HEK293 (cell line): ENCODE measurements around the gene TIGD3.

Experiments
- CTCF ChIA-PET: fragments of 350-600 bp; formaldehyde crosslinking; extraction: SDS; loops from one replicate; lab custom pipeline; 2021; ENCODE audit warnings: antibody characterized with exemption; lab: Yijun Ruan, JAX
- POLR2A ChIA-PET: fragments of 300-600 bp; formaldehyde crosslinking; extraction: SDS; loops from one replicate; lab custom pipeline; 2020; ENCODE audit warnings: antibody characterized with exemption, inconsistent platforms; lab: Yijun Ruan, JAX
- H3K27ac ChIP-seq: fragments of 200-500 bp; sonication (Bioruptor generic); 2 replicates; pipeline ENCODE4 v1.5.1; 2014; ENCODE audit warnings: low read depth, low read length, control low read depth, inconsistent platforms; ENCODE audit errors: extremely low read depth
- H3K36me3 ChIP-seq, 2 experiments: fragments of 200-500 bp in 1 of 2; sonication (Bioruptor generic) in 1 of 2; 1 replicate in 1 of 2; 2 replicates in 1 of 2; pipeline ENCODE4 v1.5.1; 2014 to 2017; ENCODE audit warnings: inconsistent platforms in 2 of 2, low read length in 2 of 2; ENCODE audit not compliant: control insufficient read depth in 2 of 2, insufficient read depth in 1 of 2
- H3K4me1 ChIP-seq: fragments of 200-500 bp; sonication (Bioruptor generic); 2 replicates; pipeline ENCODE4 v1.5.1; 2014; ENCODE audit warnings: mild to moderate bottlenecking, low read length, inconsistent platforms; ENCODE audit not compliant: control insufficient read depth, insufficient read depth
- H3K4me3 ChIP-seq: 2 replicates; pipeline ENCODE4 v1.5.1; 2011; ENCODE audit warnings: low read depth, mild to moderate bottlenecking, control low read depth, low read length, moderate library complexity
- H3K9me3 ChIP-seq: fragments of 200-500 bp; sonication (Bioruptor generic); 2 replicates; pipeline ENCODE4 v1.5.1; 2014; ENCODE audit warnings: low read depth, low read length, inconsistent platforms; ENCODE audit not compliant: control insufficient read depth, insufficient read depth
- BCL11B ChIP-seq: fragments of 450-650 bp; formaldehyde crosslinking; IDR thresholded peaks from 2 replicates; pipeline ENCODE4 v1.5.1; 2016; ENCODE audit warnings: low read depth, missing biosample characterization, missing genetic modification characterization
- GLIS2 ChIP-seq: fragments of 450-650 bp; formaldehyde crosslinking; IDR thresholded peaks from 2 replicates; pipeline ENCODE4 v1.5.1; 2016; ENCODE audit warnings: missing biosample characterization, missing genetic modification characterization
- HOXC10 ChIP-seq: sonication (generic); formaldehyde crosslinking; IDR thresholded peaks from 2 replicates; pipeline ENCODE4 v1.8.1; 2023; ENCODE audit warnings: mild to moderate bottlenecking, missing genetic modification reagents
- IKZF3 ChIP-seq: fragments of 450-650 bp; IDR thresholded peaks from 2 replicates; pipeline ENCODE4 v1.5.0; 2018; ENCODE audit warnings: missing biosample characterization, mild to moderate bottlenecking, missing genetic modification characterization, moderate library complexity
- PRDM1 ChIP-seq: fragments of 450-650 bp; formaldehyde crosslinking; IDR thresholded peaks from 2 replicates; pipeline ENCODE4; 2016; ENCODE audit warnings: missing biosample characterization, missing genetic modification characterization
- ZEB2 ChIP-seq: fragments of 450-650 bp; formaldehyde crosslinking; IDR thresholded peaks from 2 replicates; pipeline ENCODE4 v1.5.1; 2016; ENCODE audit warnings: missing biosample characterization, missing genetic modification characterization
- ZFP41 ChIP-seq: fragments of 450-650 bp; formaldehyde crosslinking; IDR thresholded peaks from 2 replicates; pipeline ENCODE4 v1.5.1; 2016; ENCODE audit warnings: missing biosample characterization, missing genetic modification characterization, borderline replicate concordance
- ZNF112 ChIP-seq: fragments of 450-650 bp; formaldehyde crosslinking; IDR thresholded peaks from 2 replicates; pipeline ENCODE4 v1.5.0; 2017; ENCODE audit warnings: missing biosample characterization, missing genetic modification characterization
- ZNF140 ChIP-seq: fragments of 450-650 bp; formaldehyde crosslinking; IDR thresholded peaks from 2 replicates; pipeline ENCODE4 v1.5.1; 2016; ENCODE audit warnings: missing biosample characterization, missing genetic modification characterization
- ZNF19 ChIP-seq: fragments of 450-650 bp; formaldehyde crosslinking; IDR thresholded peaks from 2 replicates; pipeline ENCODE4; 2016; ENCODE audit warnings: missing biosample characterization, missing genetic modification characterization, low read depth
- ZNF26 ChIP-seq: fragments of 450-650 bp; formaldehyde crosslinking; IDR thresholded peaks from 2 replicates; pipeline ENCODE4 v1.5.1; 2016; ENCODE audit warnings: missing biosample characterization, missing genetic modification characterization
- ZNF341 ChIP-seq: fragments of 450-650 bp; formaldehyde crosslinking; IDR thresholded peaks from 2 replicates; pipeline ENCODE4; 2016; ENCODE audit warnings: low read depth, missing biosample characterization, missing genetic modification characterization
- ZNF366 ChIP-seq: fragments of 450-650 bp; formaldehyde crosslinking; conservative IDR thresholded peaks from 2 replicates; pipeline ENCODE4 v1.5.1; 2016; ENCODE audit warnings: missing biosample characterization, missing genetic modification characterization
- ZNF391 ChIP-seq: fragments of 450-650 bp; formaldehyde crosslinking; IDR thresholded peaks from 2 replicates; pipeline ENCODE4 v1.5.1; 2016; ENCODE audit warnings: low read depth, missing biosample characterization, missing genetic modification characterization, borderline replicate concordance
- ZNF426 ChIP-seq: fragments of 450-650 bp; formaldehyde crosslinking; IDR thresholded peaks from 2 replicates; pipeline ENCODE4 v1.5.1; 2017; ENCODE audit warnings: missing biosample characterization, missing genetic modification characterization, mild to moderate bottlenecking, inconsistent platforms, moderate library complexity
- ZNF529 ChIP-seq: fragments of 450-650 bp; formaldehyde crosslinking; IDR thresholded peaks from 2 replicates; pipeline ENCODE4 v1.5.1; 2017; ENCODE audit warnings: missing genetic modification characterization, missing biosample characterization; ENCODE audit not compliant: insufficient replicate concordance
- ZNF530 ChIP-seq: fragments of 450-650 bp; formaldehyde crosslinking; IDR thresholded peaks from 2 replicates; pipeline ENCODE4 v1.5.1; 2016; ENCODE audit warnings: low read depth, missing biosample characterization, missing genetic modification characterization
- ZNF549 ChIP-seq: fragments of 450-650 bp; IDR thresholded peaks from 2 replicates; pipeline ENCODE4 v1.5.1; 2018; ENCODE audit warnings: missing biosample characterization, missing genetic modification characterization, mild to moderate bottlenecking, inconsistent platforms, moderate library complexity
- ZNF571 ChIP-seq: fragments of 450-650 bp; formaldehyde crosslinking; IDR thresholded peaks from 2 replicates; pipeline ENCODE4 v1.5.0; 2017; ENCODE audit warnings: missing biosample characterization, missing genetic modification characterization
- ZNF596 ChIP-seq: fragments of 450-650 bp; IDR thresholded peaks from 2 replicates; pipeline ENCODE4 v1.5.0; 2018; ENCODE audit warnings: missing biosample characterization, mild to moderate bottlenecking, missing genetic modification characterization, moderate library complexity
- ZNF658 ChIP-seq: fragments of 450-650 bp; formaldehyde crosslinking; IDR thresholded peaks from 2 replicates; pipeline ENCODE4; 2016; ENCODE audit warnings: missing biosample characterization, missing genetic modification characterization
- ZSCAN23 ChIP-seq: fragments of 450-650 bp; formaldehyde crosslinking; IDR thresholded peaks from 2 replicates; pipeline ENCODE4 v1.5.1; 2016; ENCODE audit warnings: missing biosample characterization, missing genetic modification characterization
- ZXDB ChIP-seq: fragments of 450-650 bp; formaldehyde crosslinking; IDR thresholded peaks from 2 replicates; pipeline ENCODE4 v1.5.1; 2016; ENCODE audit warnings: missing biosample characterization, missing genetic modification characterization

The TIGD3 gene

GRCh38 chr11:65393513-65394079, 39.0 kb downstream of the TIGD3 start (continued):
- TF ChIP-seq ZNF26 (tag by site-specific recombination) (no peak), ZEB2 (tag by site-specific recombination) (no peak), ZNF426 (tag by site-specific recombination) (no peak), ZXDB (tag by site-specific recombination) (no peak), PRDM1 (no peak), IKZF3 (tag by site-specific recombination) (no peak)

DNA sequence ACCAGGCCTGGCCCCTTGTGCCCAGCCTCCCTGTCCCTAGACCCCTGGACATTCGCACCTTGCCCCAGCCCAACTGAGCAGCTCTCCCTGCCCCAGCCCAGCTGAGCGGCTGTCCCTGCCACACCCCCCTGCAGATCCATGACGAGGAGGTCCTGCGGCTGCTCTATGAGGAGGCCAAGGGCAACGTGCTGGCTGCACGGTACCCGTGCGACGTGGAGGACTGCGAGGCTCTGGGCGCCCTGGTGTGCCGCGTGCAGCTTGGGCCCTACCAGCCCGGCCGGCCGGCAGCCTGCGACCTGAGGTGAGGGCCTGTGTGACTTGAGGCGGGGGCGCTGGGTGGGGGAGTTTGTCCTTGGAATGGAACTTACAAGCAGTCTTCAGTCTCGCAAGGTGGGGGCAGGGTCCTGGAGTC, 39.6 kb downstream of the TIGD3 start:
- no peak for TF ChIP-seq ZFP41
- TF ChIP-seq ZNF549 (tag by site-specific recombination), result no peak
- 0 out of 2 replicates have a peak, but pooled peaks have one; percentile 11 for TF ChIP-seq ZNF341 (tag by site-specific recombination)
- TF ChIP-seq ZNF19 (tag by site-specific recombination), result no peak
- no peak for TF ChIP-seq ZNF391 (tag by site-specific recombination)
- H3K4me1 ChIP-seq, result no peaks in the 10 kb centered on the region
- no peak overlapping the region for H3K27ac ChIP-seq
- no peak overlapping the region for H3K4me3 ChIP-seq
- H3K9me3 ChIP-seq, result no peaks in the 10 kb centered on the region
- CTCF ChIA-PET, result no interaction called here
- peaks cover 0 to 72% of the 10 kb centered on the region in 2 experiments; a peak in 1 of 3 replicates for H3K36me3 ChIP-seq
- POLR2A ChIA-PET, result interaction anchor here (1.3 kb wide), 1 partner anchor 105 kb away, joined by 3 read pairs; the partner anchor contains the start of gene MALAT1

DNA sequence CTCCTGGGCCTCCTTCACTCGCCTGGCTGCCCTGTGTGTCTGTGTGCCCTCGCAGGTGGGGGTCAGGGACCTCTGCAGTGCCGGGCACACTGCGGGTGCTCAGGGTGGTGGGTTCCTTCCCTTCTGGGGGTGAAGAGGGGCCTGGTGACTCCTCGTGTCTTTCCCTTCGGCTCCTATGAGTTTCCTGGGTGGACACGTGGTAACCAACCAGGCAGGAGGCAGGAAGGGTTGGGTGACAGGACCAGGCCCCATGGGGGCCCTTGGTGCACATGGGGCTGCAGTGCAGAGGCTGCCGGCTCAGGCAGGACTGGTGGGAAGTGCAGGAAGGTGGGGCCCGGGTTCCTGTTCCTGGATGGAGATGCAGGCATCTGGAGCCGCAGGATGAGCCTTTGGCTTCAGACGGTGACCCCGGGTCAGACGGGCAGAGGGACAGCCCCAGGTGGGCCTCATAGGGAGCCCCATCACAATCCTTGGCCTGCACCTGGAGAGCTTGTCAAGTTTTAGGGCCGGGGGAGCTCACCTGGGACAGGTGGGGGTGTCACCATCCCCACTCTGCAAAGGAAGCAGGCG, 41.5 kb downstream of the TIGD3 start:
- peaks cover 0 to 81% of the 10 kb centered on the region in 2 experiments; a peak in 1 of 3 replicates for H3K36me3 ChIP-seq
- POLR2A ChIA-PET, result interaction anchor here (0.7 to 1.4 kb wide), 2 partner anchors 14 to 27 kb away, joined by 3 to 4 read pairs; partner anchors contain the start of gene NEAT1

DNA sequence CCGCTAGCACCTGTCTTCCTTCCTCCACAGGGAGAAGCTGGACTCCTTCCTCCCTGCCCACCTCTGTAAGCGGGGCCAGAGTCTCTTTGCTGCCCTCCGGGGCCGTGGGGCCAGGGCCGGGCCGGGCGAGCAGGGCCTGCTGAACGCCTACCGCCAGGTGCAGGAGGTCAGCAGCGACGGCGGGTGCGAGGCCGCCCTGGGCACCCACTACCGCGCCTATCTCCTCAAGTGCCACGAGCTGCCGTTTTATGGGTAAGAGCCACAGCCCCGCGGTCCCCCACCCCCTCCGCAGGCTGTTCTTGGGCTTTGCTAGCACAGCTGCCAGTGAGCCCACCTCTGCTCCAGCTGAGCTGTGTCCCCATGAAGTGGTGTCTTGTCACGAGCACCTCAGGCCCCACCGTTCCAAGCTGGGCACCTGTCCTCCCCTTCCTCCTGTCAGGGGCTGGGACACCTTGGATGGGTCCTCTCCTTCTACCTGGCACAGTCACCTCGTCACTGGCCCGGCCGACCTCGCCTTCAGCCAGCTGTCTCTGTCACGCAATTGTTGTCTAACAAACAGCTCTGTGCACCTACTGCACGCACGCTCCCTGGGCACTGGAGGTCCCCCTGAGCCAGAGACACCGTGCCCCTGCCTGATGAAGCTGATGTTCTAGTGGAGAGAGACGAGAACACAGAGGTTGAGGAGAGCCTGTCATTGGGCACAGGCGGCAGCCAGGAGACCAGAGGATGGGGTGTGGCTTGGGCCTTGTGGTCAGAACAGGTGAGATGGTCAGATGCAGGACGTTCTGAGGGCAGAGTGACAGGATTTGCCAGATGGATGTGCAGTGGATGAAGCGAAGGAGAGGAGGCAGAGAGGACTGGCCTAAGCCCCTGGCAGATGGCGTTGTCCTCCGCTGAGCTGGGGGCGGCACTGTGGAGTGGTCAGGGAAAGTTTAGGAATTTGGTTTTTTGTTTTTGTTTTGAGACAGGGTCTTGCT, 42.5 kb downstream of the TIGD3 start:
- no peak for TF ChIP-seq ZNF366 (tag by site-specific recombination)
- TF ChIP-seq ZNF658 (tag by site-specific recombination), result no peak
- TF ChIP-seq HOXC10 (CRISPR knock-in tag), result no peak
- TF ChIP-seq ZNF529 (tag by site-specific recombination), result no peak
- no peak for TF ChIP-seq ZSCAN23 (tag by site-specific recombination)
- no peak for TF ChIP-seq ZNF391 (tag by site-specific recombination)
- no peak for TF ChIP-seq GLIS2 (tag by site-specific recombination)
- TF ChIP-seq ZNF112 (tag by site-specific recombination), result no peak
- no peak for TF ChIP-seq ZNF140 (tag by site-specific recombination)
- no peak for TF ChIP-seq ZNF530 (tag by site-specific recombination)
- no peak for TF ChIP-seq ZNF596 (tag by site-specific recombination)
- TF ChIP-seq, all 188 proteins: peak for 0
- ChIA-PET CTCF (interaction anchor here (1.7 kb wide), 1 partner anchor 19 kb away, joined by 6 read pairs; no protein-coding TSS in a partner anchor), POLR2A (interaction anchor here (0.7 to 1.4 kb wide), 2 partner anchors 15 to 26 kb away, joined by 3 to 4 read pairs; partner anchors contain the start of gene NEAT1)
- Histone ChIP-seq H3K4me1 (no peaks in the 10 kb centered on the region), H3K9me3 (no peaks in the 10 kb centered on the region), H3K27ac (no peak overlapping the region), H3K4me3 (no peak overlapping the region), H3K36me3 (peaks cover 5 to 76% of the 10 kb centered on the region in 2 experiments; a peak in 2 of 3 replicates)

More for the DNA sequence above, 41.5 kb downstream of the TIGD3 start:
- Histone ChIP-seq H3K4me1 (no peaks in the 10 kb centered on the region), H3K27ac (no peak overlapping the region)
- CTCF ChIA-PET, result interaction anchor here (1.4 kb wide), 1 partner anchor 20 kb away, joined by 4 read pairs; no protein-coding TSS in a partner anchor
- TF ChIP-seq ZNF571 (tag by site-specific recombination) (no peak), BCL11B (no peak)
- TF ChIP-seq, all 188 proteins: peak for 0
- no peak overlapping the region for H3K4me3 ChIP-seq
- H3K9me3 ChIP-seq, result no peaks in the 10 kb centered on the region
